ENCODE data around the gene CTSA.

Gene CTSA

GRCh38 chr20:45882469-45883099, 8.6 kb upstream of the CTSA start:
- H3K9me3 Mint-ChIP-seq, result no peaks in the 10 kb centered on the region

GRCh38 chr20:45883100-45883469, 8.1 kb upstream of the CTSA start:
- H3K27ac Mint-ChIP-seq, result peak overlapping the region; percentile 31
- no peaks in the 10 kb centered on the region for H3K27me3 Mint-ChIP-seq
- no peak overlapping the region for H3K4me3 Mint-ChIP-seq
- no peak for ATAC-seq
- H3K36me3 Mint-ChIP-seq, result peaks cover 27% of the 10 kb centered on the region
- peaks cover 52% of the 10 kb centered on the region for H3K4me1 Mint-ChIP-seq
- no peaks in the 10 kb centered on the region for H3K9me3 Mint-ChIP-seq

More at GRCh38 chr20:45882469-45883099, 8.6 kb upstream of the CTSA start:
- peak overlapping the region; percentile 83 for H3K27ac Mint-ChIP-seq
- peaks cover 27% of the 10 kb centered on the region for H3K36me3 Mint-ChIP-seq
- peak overlapping the region; percentile 59 for H3K4me3 Mint-ChIP-seq
- ATAC-seq, result no peak
- no peaks in the 10 kb centered on the region for H3K27me3 Mint-ChIP-seq
- peaks cover 52% of the 10 kb centered on the region for H3K4me1 Mint-ChIP-seq

- no peak for ATAC-seq
- H3K4me3 Mint-ChIP-seq, result no peak overlapping the region
- H3K27ac Mint-ChIP-seq, result no peak overlapping the region
- peaks cover 27% of the 10 kb centered on the region for H3K36me3 Mint-ChIP-seq
- no peaks in the 10 kb centered on the region for H3K9me3 Mint-ChIP-seq
- H3K27me3 Mint-ChIP-seq, result no peaks in the 10 kb centered on the region
- peaks cover 66% of the 10 kb centered on the region for H3K4me1 Mint-ChIP-seq
These were observed 4.4 kb upstream of the CTSA start for GRCh38 chr20:45886590-45887345.

GRCh38 chr20:45887346-45887715, 3.8 kb upstream of the CTSA start, which contains the start of gene SPATA25:
Gene SPATA25, minus strand, starts transcription at chr20:45887622. Its CDS starts 32 bp downstream, at chr20:45887590.
- ATAC-seq, result no peak
- no peaks in the 10 kb centered on the region for H3K27me3 Mint-ChIP-seq
- no peaks in the 10 kb centered on the region for H3K9me3 Mint-ChIP-seq
- peaks cover 26% of the 10 kb centered on the region for H3K36me3 Mint-ChIP-seq
- H3K4me1 Mint-ChIP-seq, result peaks cover 66% of the 10 kb centered on the region
- no peak within 1 kb of the TSS for H3K27ac Mint-ChIP-seq
- H3K4me3 Mint-ChIP-seq, result no peak within 1 kb of the TSS

- Mint-ChIP-seq H3K36me3 (peaks cover 13% of the 10 kb centered on the region), H3K9me3 (no peaks in the 10 kb centered on the region), H3K27ac (peak overlapping the region; percentile 88), H3K27me3 (no peaks in the 10 kb centered on the region), H3K4me3 (no peak overlapping the region), H3K4me1 (peaks cover 66% of the 10 kb centered on the region)
- no peak for ATAC-seq
These were observed 2.5 kb upstream of the CTSA start for GRCh38 chr20:45888681-45889080.

GRCh38 chr20:45890077-45890984, 804 bp upstream of the CTSA start:
- peaks cover 20% of the 10 kb centered on the region for H3K36me3 Mint-ChIP-seq
- H3K27me3 Mint-ChIP-seq, result no peaks in the 10 kb centered on the region

GRCh38 chr20:45892049-45892825, 1.1 kb downstream of the CTSA start:
- Mint-ChIP-seq H3K36me3 (peaks cover 25% of the 10 kb centered on the region), H3K27ac (peak overlapping the region; percentile 88), H3K4me1 (peaks cover 49% of the 10 kb centered on the region), H3K27me3 (no peaks in the 10 kb centered on the region), H3K9me3 (no peaks in the 10 kb centered on the region), H3K4me3 (peak overlapping the region; percentile 90)
- no peak for ATAC-seq

More at GRCh38 chr20:45890077-45890984, 804 bp upstream of the CTSA start:
- H3K27ac Mint-ChIP-seq, result peak overlapping the region; percentile 88
- H3K9me3 Mint-ChIP-seq, result no peaks in the 10 kb centered on the region
- H3K4me1 Mint-ChIP-seq, result peaks cover 58% of the 10 kb centered on the region
- H3K4me3 Mint-ChIP-seq, result peak overlapping the region; percentile 90
- peak; percentile 18 for ATAC-seq

- H3K9me3 Mint-ChIP-seq, result no peaks in the 10 kb centered on the region
- H3K27me3 Mint-ChIP-seq, result no peaks in the 10 kb centered on the region
- H3K27ac Mint-ChIP-seq, result peak overlapping the region; percentile 88
- peak overlapping the region; percentile 90 for H3K4me3 Mint-ChIP-seq
- H3K36me3 Mint-ChIP-seq, result peaks cover 32% of the 10 kb centered on the region
- peak; percentile 68 for ATAC-seq
- H3K4me1 Mint-ChIP-seq, result peaks cover 49% of the 10 kb centered on the region
These were observed 1.8 kb downstream of the CTSA start for GRCh38 chr20:45892828-45893500.

GRCh38 chr20:45893831-45894230, 2.7 kb downstream of the CTSA start:
- peak overlapping the region; percentile 88 for H3K27ac Mint-ChIP-seq
- no peak for ATAC-seq
- H3K27me3 Mint-ChIP-seq, result no peaks in the 10 kb centered on the region
- H3K4me1 Mint-ChIP-seq, result peaks cover 43% of the 10 kb centered on the region
- H3K9me3 Mint-ChIP-seq, result no peaks in the 10 kb centered on the region
- peaks cover 40% of the 10 kb centered on the region for H3K36me3 Mint-ChIP-seq
- H3K4me3 Mint-ChIP-seq, result no peak overlapping the region

GRCh38 chr20:45894797-45895196, 3.7 kb downstream of the CTSA start:
- ATAC-seq, result no peak
- Mint-ChIP-seq H3K4me3 (no peak overlapping the region), H3K27me3 (no peaks in the 10 kb centered on the region), H3K9me3 (no peaks in the 10 kb centered on the region), H3K36me3 (peaks cover 44% of the 10 kb centered on the region), H3K27ac (no peak overlapping the region), H3K4me1 (peaks cover 33% of the 10 kb centered on the region)

GRCh38 chr20:45896641-45897161, 5.6 kb downstream of the CTSA start:
- H3K4me3 Mint-ChIP-seq, result no peak overlapping the region
- no peak overlapping the region for H3K27ac Mint-ChIP-seq
- no peak for ATAC-seq
- H3K9me3 Mint-ChIP-seq, result no peaks in the 10 kb centered on the region
- H3K36me3 Mint-ChIP-seq, result peaks cover 44% of the 10 kb centered on the region
- H3K4me1 Mint-ChIP-seq, result peaks cover 26% of the 10 kb centered on the region
- H3K27me3 Mint-ChIP-seq, result no peaks in the 10 kb centered on the region

GRCh38 chr20:45897289-45897688, 6.2 kb downstream of the CTSA start:
- Mint-ChIP-seq H3K27me3 (no peaks in the 10 kb centered on the region), H3K4me1 (peaks cover 23% of the 10 kb centered on the region), H3K4me3 (no peak overlapping the region), H3K9me3 (no peaks in the 10 kb centered on the region), H3K27ac (no peak overlapping the region), H3K36me3 (peaks cover 44% of the 10 kb centered on the region)
- no peak for ATAC-seq

GRCh38 chr20:45897692-45898091, 6.6 kb downstream of the CTSA start:
- no peak for ATAC-seq
- Mint-ChIP-seq H3K27me3 (no peaks in the 10 kb centered on the region), H3K4me3 (no peak overlapping the region), H3K4me1 (peaks cover 23% of the 10 kb centered on the region), H3K9me3 (no peaks in the 10 kb centered on the region), H3K27ac (no peak overlapping the region), H3K36me3 (peaks cover 44% of the 10 kb centered on the region)

GRCh38 chr20:45898285-45898684, 7.2 kb downstream of the CTSA start:
- H3K4me1 Mint-ChIP-seq, result peaks cover 23% of the 10 kb centered on the region
- H3K9me3 Mint-ChIP-seq, result no peaks in the 10 kb centered on the region
- no peak overlapping the region for H3K27ac Mint-ChIP-seq
- ATAC-seq, result no peak
- peaks cover 44% of the 10 kb centered on the region for H3K36me3 Mint-ChIP-seq
- no peak overlapping the region for H3K4me3 Mint-ChIP-seq
- no peaks in the 10 kb centered on the region for H3K27me3 Mint-ChIP-seq

All from stimulated activated memory B cell treated with anti-CD40 and anti-IgM and Interleukin-4, amounts not matched to agents 10 μg/mL and 1 μg/mL and 100 μg/mL, for 72 hours (primary cell).